ELF-1 (cell line): ENCODE results near the gene PRKCA.

Source experiments
- DNase-seq: peaks from one replicate; pipeline ENCODE4 v3.0.0-alpha.2; 2016; ENCODE audit warnings: low read depth, low spot score

PRKCA gene

GRCh38 chr17:66737524-66737923 is 435.1 kb downstream of the PRKCA start:
- peak; percentile 75 for DNase-seq

GRCh38 chr17:66738301-66738700 is 435.9 kb downstream of the PRKCA start:
- DNase-seq = no peak

DNA sequence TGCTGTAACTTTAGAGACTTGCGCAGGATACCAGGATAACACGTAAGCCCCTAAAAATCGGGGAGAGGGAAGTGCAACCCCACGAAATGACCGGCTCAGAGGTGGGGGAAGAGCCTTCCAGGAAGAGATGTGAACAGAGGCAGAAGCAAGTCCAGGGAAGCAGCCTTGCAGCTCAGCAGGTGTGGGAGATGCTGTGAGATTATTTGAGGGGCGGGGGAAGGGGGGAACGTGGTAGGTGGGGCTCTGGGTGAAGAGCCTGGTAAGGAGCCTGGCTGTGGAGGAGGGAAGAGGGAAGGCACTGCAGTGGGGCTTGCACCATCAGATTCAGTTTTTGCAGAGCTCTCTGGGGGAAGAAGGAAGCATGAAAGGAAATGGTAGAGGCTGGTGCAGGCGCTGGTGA is 437.1 kb downstream of the PRKCA start:
- DNase-seq = no peak

DNA sequence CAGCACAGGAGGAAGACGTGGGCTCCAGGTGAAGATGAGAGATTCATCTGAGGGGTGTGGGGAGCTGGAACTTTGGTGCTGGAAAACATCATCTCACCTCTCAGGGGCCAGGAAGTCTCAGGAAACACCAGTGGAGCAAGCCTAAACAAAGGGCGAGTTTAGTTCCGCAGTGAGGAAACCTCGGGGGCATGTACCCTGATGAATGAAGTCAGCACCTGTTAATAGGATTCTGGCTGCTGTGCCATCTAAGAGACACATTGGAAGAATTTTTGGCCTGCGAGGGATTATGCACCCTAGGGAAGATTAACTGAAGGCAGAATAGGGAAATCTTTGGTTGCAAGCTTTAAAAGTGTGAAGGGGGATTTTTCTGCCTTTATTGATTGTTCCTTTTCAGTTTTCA is 437.8 kb downstream of the PRKCA start:
- DNase-seq = no peak

- no peak for DNase-seq
These were observed 441.1 kb downstream of the PRKCA start for GRCh38 chr17:66743511-66743910.

DNA sequence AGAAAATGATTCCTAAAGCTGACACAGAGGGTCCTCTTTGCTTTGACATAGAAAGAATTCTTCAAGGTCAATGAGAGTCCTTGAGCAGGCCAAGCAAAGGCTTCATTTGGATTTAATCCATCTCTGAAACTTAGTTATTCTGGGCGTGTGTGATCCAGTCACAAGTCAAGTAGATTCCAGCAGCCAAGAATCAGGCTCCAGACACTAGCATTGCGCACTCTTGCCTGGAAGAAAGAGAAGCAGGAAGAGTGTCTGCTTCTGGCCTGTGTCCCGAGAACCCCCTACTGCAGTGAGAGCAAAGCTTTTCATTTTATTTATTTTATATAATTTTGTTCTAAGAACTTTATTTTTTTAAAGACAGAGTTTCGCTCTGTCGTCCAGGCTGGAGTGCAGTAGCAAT is 444.3 kb downstream of the PRKCA start:
- DNase-seq = no peak

- DNase-seq = no peak
These were observed 445.3 kb downstream of the PRKCA start for GRCh38 chr17:66747578-66748275.

GRCh38 chr17:66748578-66748977 is 446.2 kb downstream of the PRKCA start:
- DNase-seq = no peak

GRCh38 chr17:66749217-66749832 is 446.9 kb downstream of the PRKCA start:
- no peak for DNase-seq

- no peak for DNase-seq
These were observed 447.7 kb downstream of the PRKCA start for GRCh38 chr17:66750116-66750515.

GRCh38 chr17:66750781-66751543 is 448.5 kb downstream of the PRKCA start:
- DNase-seq = no peak

DNA sequence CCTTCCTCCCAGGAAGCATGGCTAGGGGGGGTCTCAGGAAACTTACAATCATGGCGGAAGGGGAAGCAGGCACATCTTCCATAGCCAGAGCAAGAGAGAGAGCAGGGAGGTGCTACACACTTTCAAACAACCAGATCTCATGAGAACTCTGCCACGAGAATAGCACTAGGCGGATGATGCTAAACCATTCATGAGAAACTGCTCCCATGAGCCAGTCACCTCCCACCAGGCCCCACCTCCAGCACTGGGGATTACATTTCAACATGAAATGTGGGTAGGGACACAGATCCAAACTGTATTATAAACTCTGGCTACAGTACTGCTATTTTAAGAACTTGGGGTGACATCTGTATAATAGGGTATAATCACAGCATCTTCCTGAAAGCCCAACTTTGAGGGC is 449.4 kb downstream of the PRKCA start:
- no peak for DNase-seq

DNA sequence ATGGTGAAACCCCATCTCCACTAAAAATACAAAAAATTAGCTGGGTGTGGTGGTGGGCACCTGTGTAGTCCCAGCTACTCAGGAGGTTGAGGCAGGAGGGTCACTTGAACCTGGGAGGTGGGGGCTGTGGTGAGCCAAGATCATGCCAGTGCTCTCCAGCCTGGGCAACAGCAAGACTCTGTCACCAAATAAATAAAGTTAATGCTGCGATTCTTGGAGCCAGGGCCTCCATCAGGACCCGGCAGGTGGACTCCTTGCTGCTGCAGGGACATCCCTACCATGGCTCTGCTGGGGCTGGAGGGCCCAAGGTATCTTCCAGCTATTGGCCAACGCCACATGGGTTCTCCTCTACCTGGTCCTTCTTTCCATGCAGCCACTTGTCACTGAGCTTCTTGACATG is 450.0 kb downstream of the PRKCA start:
- DNase-seq = no peak

GRCh38 chr17:66753126-66753920 is 450.9 kb downstream of the PRKCA start:
- no peak for DNase-seq

- no peak for DNase-seq
These were observed 452.9 kb downstream of the PRKCA start for GRCh38 chr17:66755101-66755943.

GRCh38 chr17:66755944-66756290 is 453.5 kb downstream of the PRKCA start:
- no peak for DNase-seq

GRCh38 chr17:66760324-66760723 is 457.9 kb downstream of the PRKCA start:
- DNase-seq = no peak

GRCh38 chr17:66762276-66762675 is 459.9 kb downstream of the PRKCA start:
- no peak for DNase-seq

DNA sequence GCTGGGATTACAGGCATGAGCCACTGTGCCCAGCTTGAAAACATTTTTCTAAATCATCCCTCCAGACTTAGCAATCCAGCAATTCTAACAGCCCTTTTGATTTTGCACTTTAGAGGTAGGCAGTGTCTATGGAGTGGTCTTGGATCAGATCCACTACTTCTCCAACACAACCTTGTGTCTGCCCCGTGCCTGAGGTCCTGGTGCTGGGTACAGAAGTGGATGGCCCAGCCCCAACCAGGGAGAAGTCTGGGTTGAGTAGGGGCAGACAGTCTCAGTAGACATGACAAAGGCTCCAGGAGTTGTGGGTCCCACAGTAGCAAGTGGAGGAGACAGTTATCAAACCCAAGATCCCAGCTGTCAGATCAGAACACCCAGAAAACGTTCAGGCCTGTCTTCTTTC is 460.6 kb downstream of the PRKCA start:
- DNase-seq = no peak

DNA sequence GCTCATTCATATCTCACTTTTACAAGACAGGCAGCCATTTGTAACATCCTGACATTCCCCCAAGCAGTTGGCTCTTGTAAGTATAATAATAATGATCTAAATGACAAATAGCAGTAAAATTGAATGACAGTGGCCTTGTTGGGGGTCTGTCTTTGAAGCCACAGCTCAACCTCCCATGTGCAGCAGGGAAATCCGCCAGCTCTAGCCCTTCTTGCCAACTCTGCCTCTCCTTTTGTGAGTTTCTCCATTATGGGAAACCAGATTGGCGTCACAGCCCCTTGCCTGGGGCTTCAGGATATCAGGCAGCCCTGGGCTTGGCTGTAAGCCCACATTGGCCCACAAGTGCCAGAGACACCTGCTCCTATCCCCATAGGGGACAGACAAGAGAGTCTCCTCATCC is 462.1 kb downstream of the PRKCA start:
- peak; percentile 26 for DNase-seq
